B cell (primary cell): ENCODE results near the gene ABCD4.

Experiments used
- CTCF ChIP-seq: fragments of 200-600 bp; IDR thresholded peaks from one replicate; pipeline ENCODE4 v1.8.0; 2022; ENCODE audit warnings: antibody characterized with exemption, mild to moderate bottlenecking
- EZH2 ChIP-seq: IDR thresholded peaks from 2 replicates; pipeline ENCODE4 v1.6.1; 2012; ENCODE audit warnings: borderline replicate concordance, low read depth, mild to moderate bottlenecking, moderate library complexity, low read length; ENCODE audit not compliant: insufficient read depth, poor library complexity, severe bottlenecking

DNA sequence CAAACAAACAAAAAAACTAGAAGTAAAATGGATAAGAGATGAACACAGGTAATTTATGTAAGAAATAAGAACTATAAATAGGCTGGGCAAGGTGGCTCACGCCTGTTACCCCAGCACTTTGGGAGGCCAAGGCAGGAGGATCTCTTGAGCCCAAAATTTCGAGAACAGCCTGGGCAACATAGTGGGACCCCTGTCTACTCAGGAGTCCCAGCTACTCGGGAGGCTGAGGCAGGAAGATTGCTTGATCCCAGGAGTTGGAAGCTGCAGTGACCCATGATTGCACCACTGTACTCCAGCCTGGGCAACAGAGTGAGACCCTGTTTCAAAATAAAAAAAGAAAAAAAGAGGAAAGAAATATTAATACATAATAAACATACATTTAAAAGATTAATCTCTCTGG is 22.7 kb upstream of the ABCD4 start:
- no peak for TF ChIP-seq CTCF
- TF ChIP-seq EZH2: no peak
